GM23338 (cell line): ENCODE data around the gene RNF157. TPM values are rescaled to one million over a fixed set of nuclear protein-coding genes. Genes with fewer than 3 reads are reported as not detected.

Experiments used
- ATAC-seq: fragments of 200-7000 bp; cut with Tn5 transposase; 3 replicates; pipeline ENCODE4 v1.9.1; 2020
- DNase-seq: peaks from one replicate; pipeline ENCODE4 v3.0.0-alpha.2; 2015; ENCODE audit warnings: low spot score
- H2AFZ ChIP-seq: fragments of 200-600 bp; sonication (generic); 2 replicates; pipeline ENCODE4 v1.8.0; 2016; ENCODE audit warnings: antibody characterized with exemption, mild to moderate bottlenecking, moderate library complexity
- H3F3A ChIP-seq: fragments of 200-600 bp; sonication (generic); replicated peaks from 2 replicates; pipeline ENCODE4 v1.8.0; 2017; ENCODE audit warnings: antibody characterized with exemption, mixed run types, low read depth
- H3K27ac ChIP-seq: fragments of 200-600 bp; sonication (generic); 2 replicates; pipeline ENCODE4 v1.6.1; 2016; ENCODE audit warnings: low read depth
- H3K27me3 ChIP-seq: fragments of 200-600 bp; sonication (generic); 2 replicates; pipeline ENCODE4 v1.8.0; 2016; ENCODE audit warnings: mild to moderate bottlenecking, mixed run types, moderate library complexity; ENCODE audit not compliant: insufficient read depth
- H3K36me3 ChIP-seq: fragments of 200-600 bp; sonication (generic); 2 replicates; pipeline ENCODE4 v1.8.0; 2016; ENCODE audit warnings: mild to moderate bottlenecking; ENCODE audit not compliant: insufficient read depth
- H3K4me1 ChIP-seq: fragments of 200-600 bp; sonication (generic); 2 replicates; pipeline ENCODE4 v1.8.0; 2016; ENCODE audit warnings: mild to moderate bottlenecking, moderate library complexity; ENCODE audit not compliant: insufficient read depth
- H3K4me2 ChIP-seq: fragments of 200-600 bp; sonication (generic); 2 replicates; pipeline ENCODE4 v1.7.1; 2017; ENCODE audit warnings: mixed run types
- H3K4me3 ChIP-seq: fragments of 200-600 bp; sonication (generic); 2 replicates; pipeline ENCODE4 v1.6.1; 2016; ENCODE audit warnings: mixed run types
- H3K79me2 ChIP-seq: fragments of 200-600 bp; sonication (generic); replicated peaks from 2 replicates; pipeline ENCODE4 v1.8.0; 2017; ENCODE audit warnings: mild to moderate bottlenecking; ENCODE audit not compliant: insufficient read depth
- H3K9me2 ChIP-seq: fragments of 200-600 bp; sonication (generic); 2 replicates; pipeline ENCODE4 v1.8.0; 2017; ENCODE audit not compliant: insufficient read depth
- H4K20me1 ChIP-seq: fragments of 200-600 bp; sonication (generic); replicated peaks from 2 replicates; pipeline ENCODE4 v1.8.0; 2017; ENCODE audit warnings: mild to moderate bottlenecking; ENCODE audit not compliant: insufficient read depth
- H3K27ac Mint-ChIP-seq: 2 replicates; pipeline ENCODE4 v1.8.0; 2020; ENCODE audit warnings: inconsistent platforms, mild to moderate bottlenecking, moderate library complexity, mixed read lengths
- H3K27me3 Mint-ChIP-seq: 3 replicates; pipeline ENCODE4 v1.8.0; 2022; ENCODE audit warnings: low read depth, mild to moderate bottlenecking, moderate library complexity, mixed read lengths, inconsistent platforms; ENCODE audit not compliant: insufficient read depth, poor library complexity
- H3K36me3 Mint-ChIP-seq: 3 replicates; pipeline ENCODE4 v1.8.0; 2021; ENCODE audit warnings: low read depth, mild to moderate bottlenecking, inconsistent platforms, moderate library complexity, mixed read lengths
- H3K4me1 Mint-ChIP-seq: 3 replicates; pipeline ENCODE4 v1.8.0; 2020; ENCODE audit warnings: mild to moderate bottlenecking, inconsistent platforms, mixed read lengths
- H3K4me3 Mint-ChIP-seq: 3 replicates; pipeline ENCODE4 v1.8.0; 2021; ENCODE audit warnings: moderate library complexity, mild to moderate bottlenecking, inconsistent platforms, mixed read lengths
- H3K9me3 Mint-ChIP-seq: 3 replicates; pipeline ENCODE4 v1.8.0; 2020; ENCODE audit warnings: moderate library complexity, mild to moderate bottlenecking, inconsistent platforms, mixed read lengths
- CREB1 ChIP-seq: fragments of 250-450 bp; sonication (Bioruptor Pico); IDR thresholded peaks from 2 replicates; pipeline ENCODE4 v1.5.0; 2020; ENCODE audit warnings: low read depth, mild to moderate bottlenecking, moderate library complexity
- EZH2phosphoT487 ChIP-seq: fragments of 200-600 bp; sonication (generic); IDR thresholded peaks from one replicate; pipeline ENCODE4 v1.8.1; 2018; ENCODE audit warnings: antibody characterized with exemption; ENCODE audit not compliant: unreplicated experiment
- NANOG ChIP-seq: IDR thresholded peaks from 2 replicates; pipeline ENCODE4 v1.6.1; 2016; ENCODE audit warnings: antibody characterized with exemption, borderline replicate concordance
- STAT1 ChIP-seq: IDR thresholded peaks from one replicate; pipeline ENCODE4 v1.6.1; 2016; ENCODE audit warnings: antibody characterized with exemption; ENCODE audit not compliant: unreplicated experiment
- polyA plus RNA-seq: library from polyadenylated mRNA; unstranded; fragments of >200 nt; fragmentation: Nextera tagmentation; extraction: Ambion mirVana; gene quantifications from 2 replicates; pipeline ENCODE4 v1.2.1, GENCODE V29; 2016
- total RNA-seq: library from RNA; depleted of rRNA; stranded (reverse); fragments of >200 nt; shearing (Covaris generic); gene quantifications from 2 replicates; pipeline ENCODE4 v1.2.3, GENCODE V29; 2014
- TF ChIP-seq, protein P1 (sequence below), 2 experiments: fragments of 200-600 bp in 1 of 2; sonication (generic) in 1 of 2; conservative IDR thresholded peaks; 2 replicates each; pipeline versions ENCODE4 v1.5.1 to v1.6.1; 2016 to 2017; ENCODE audit warnings: antibody characterized with exemption in 2 of 2, low read depth in 2 of 2, mild to moderate bottlenecking in 2 of 2, moderate library complexity in 1 of 2
- TF ChIP-seq, protein P2 (sequence below): IDR thresholded peaks from one replicate; pipeline ENCODE4 v1.6.1; 2018; ENCODE audit warnings: antibody characterized with exemption; ENCODE audit not compliant: unreplicated experiment
- TF ChIP-seq, protein P3 (sequence below): IDR thresholded peaks from 2 replicates; pipeline ENCODE4 v1.6.1; 2016; ENCODE audit warnings: antibody characterized with exemption
- TF ChIP-seq, protein P4 (sequence below): fragments of 250-450 bp; sonication (Bioruptor Pico); IDR thresholded peaks from 2 replicates; pipeline ENCODE4 v1.5.0; 2020; ENCODE audit warnings: mild to moderate bottlenecking, moderate library complexity

Gene RNF157
- total and polyA plus RNA-seq, 2 experiments from 2014 or later: 7.8 to 11.7 TPM

DNA sequence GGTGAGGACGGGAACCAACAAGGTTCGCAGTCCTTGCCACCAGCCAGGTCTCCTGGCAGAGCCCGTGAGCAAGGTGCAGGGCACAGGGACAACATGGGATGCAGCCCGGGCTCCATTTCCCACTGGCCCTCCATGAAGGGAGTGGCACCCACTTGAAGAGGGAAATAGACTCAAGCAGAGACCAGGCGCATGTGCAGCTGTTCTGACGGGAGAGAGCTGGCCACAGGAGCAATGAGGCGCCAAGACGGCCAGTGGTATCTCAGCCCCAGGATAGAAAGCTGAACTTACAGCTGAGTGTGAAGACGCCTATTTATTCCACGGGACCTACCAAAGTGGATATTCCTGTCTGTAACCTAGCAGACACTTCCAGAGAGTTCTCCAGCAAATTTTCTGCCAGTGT lies 91.1 kb downstream of the RNF157 start:
- peaks cover 5% of the 10 kb centered on the region; the same call in 1 of the 3 replicates for H3K36me3 Mint-ChIP-seq
- Histone ChIP-seq H2AFZ (no peak overlapping the region), H3K9me2 (no peaks in the 10 kb centered on the region), H3K4me3 (no peak overlapping the region), H3K79me2 (no peaks in the 10 kb centered on the region), H3K27me3 (0 out of 2 replicates have a peak, but pooled peaks cover 5% of the 10 kb centered on the region), H3K4me2 (no peak overlapping the region), H3K27ac (no peak overlapping the region), H3K36me3 (no peaks in the 10 kb centered on the region), H3F3A (peaks cover 18% of the 10 kb centered on the region; the same call in 1 of the 2 replicates), H4K20me1 (no peaks in the 10 kb centered on the region), H3K4me1 (peaks cover 22% of the 10 kb centered on the region)
- no peak for TF ChIP-seq NANOG
- TF ChIP-seq STAT1: no peak
- TF ChIP-seq, protein P1, sequence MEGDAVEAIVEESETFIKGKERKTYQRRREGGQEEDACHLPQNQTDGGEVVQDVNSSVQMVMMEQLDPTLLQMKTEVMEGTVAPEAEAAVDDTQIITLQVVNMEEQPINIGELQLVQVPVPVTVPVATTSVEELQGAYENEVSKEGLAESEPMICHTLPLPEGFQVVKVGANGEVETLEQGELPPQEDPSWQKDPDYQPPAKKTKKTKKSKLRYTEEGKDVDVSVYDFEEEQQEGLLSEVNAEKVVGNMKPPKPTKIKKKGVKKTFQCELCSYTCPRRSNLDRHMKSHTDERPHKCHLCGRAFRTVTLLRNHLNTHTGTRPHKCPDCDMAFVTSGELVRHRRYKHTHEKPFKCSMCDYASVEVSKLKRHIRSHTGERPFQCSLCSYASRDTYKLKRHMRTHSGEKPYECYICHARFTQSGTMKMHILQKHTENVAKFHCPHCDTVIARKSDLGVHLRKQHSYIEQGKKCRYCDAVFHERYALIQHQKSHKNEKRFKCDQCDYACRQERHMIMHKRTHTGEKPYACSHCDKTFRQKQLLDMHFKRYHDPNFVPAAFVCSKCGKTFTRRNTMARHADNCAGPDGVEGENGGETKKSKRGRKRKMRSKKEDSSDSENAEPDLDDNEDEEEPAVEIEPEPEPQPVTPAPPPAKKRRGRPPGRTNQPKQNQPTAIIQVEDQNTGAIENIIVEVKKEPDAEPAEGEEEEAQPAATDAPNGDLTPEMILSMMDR (conservative IDR thresholded peaks at IDR 0.05; ENCODE audit: low read depth in 2 of 2): no peak
- TF ChIP-seq, protein P2, sequence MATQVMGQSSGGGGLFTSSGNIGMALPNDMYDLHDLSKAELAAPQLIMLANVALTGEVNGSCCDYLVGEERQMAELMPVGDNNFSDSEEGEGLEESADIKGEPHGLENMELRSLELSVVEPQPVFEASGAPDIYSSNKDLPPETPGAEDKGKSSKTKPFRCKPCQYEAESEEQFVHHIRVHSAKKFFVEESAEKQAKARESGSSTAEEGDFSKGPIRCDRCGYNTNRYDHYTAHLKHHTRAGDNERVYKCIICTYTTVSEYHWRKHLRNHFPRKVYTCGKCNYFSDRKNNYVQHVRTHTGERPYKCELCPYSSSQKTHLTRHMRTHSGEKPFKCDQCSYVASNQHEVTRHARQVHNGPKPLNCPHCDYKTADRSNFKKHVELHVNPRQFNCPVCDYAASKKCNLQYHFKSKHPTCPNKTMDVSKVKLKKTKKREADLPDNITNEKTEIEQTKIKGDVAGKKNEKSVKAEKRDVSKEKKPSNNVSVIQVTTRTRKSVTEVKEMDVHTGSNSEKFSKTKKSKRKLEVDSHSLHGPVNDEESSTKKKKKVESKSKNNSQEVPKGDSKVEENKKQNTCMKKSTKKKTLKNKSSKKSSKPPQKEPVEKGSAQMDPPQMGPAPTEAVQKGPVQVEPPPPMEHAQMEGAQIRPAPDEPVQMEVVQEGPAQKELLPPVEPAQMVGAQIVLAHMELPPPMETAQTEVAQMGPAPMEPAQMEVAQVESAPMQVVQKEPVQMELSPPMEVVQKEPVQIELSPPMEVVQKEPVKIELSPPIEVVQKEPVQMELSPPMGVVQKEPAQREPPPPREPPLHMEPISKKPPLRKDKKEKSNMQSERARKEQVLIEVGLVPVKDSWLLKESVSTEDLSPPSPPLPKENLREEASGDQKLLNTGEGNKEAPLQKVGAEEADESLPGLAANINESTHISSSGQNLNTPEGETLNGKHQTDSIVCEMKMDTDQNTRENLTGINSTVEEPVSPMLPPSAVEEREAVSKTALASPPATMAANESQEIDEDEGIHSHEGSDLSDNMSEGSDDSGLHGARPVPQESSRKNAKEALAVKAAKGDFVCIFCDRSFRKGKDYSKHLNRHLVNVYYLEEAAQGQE: no peak
- TF ChIP-seq, protein P3, sequence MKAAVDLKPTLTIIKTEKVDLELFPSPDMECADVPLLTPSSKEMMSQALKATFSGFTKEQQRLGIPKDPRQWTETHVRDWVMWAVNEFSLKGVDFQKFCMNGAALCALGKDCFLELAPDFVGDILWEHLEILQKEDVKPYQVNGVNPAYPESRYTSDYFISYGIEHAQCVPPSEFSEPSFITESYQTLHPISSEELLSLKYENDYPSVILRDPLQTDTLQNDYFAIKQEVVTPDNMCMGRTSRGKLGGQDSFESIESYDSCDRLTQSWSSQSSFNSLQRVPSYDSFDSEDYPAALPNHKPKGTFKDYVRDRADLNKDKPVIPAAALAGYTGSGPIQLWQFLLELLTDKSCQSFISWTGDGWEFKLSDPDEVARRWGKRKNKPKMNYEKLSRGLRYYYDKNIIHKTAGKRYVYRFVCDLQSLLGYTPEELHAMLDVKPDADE: no peak
- TF ChIP-seq, protein P4, sequence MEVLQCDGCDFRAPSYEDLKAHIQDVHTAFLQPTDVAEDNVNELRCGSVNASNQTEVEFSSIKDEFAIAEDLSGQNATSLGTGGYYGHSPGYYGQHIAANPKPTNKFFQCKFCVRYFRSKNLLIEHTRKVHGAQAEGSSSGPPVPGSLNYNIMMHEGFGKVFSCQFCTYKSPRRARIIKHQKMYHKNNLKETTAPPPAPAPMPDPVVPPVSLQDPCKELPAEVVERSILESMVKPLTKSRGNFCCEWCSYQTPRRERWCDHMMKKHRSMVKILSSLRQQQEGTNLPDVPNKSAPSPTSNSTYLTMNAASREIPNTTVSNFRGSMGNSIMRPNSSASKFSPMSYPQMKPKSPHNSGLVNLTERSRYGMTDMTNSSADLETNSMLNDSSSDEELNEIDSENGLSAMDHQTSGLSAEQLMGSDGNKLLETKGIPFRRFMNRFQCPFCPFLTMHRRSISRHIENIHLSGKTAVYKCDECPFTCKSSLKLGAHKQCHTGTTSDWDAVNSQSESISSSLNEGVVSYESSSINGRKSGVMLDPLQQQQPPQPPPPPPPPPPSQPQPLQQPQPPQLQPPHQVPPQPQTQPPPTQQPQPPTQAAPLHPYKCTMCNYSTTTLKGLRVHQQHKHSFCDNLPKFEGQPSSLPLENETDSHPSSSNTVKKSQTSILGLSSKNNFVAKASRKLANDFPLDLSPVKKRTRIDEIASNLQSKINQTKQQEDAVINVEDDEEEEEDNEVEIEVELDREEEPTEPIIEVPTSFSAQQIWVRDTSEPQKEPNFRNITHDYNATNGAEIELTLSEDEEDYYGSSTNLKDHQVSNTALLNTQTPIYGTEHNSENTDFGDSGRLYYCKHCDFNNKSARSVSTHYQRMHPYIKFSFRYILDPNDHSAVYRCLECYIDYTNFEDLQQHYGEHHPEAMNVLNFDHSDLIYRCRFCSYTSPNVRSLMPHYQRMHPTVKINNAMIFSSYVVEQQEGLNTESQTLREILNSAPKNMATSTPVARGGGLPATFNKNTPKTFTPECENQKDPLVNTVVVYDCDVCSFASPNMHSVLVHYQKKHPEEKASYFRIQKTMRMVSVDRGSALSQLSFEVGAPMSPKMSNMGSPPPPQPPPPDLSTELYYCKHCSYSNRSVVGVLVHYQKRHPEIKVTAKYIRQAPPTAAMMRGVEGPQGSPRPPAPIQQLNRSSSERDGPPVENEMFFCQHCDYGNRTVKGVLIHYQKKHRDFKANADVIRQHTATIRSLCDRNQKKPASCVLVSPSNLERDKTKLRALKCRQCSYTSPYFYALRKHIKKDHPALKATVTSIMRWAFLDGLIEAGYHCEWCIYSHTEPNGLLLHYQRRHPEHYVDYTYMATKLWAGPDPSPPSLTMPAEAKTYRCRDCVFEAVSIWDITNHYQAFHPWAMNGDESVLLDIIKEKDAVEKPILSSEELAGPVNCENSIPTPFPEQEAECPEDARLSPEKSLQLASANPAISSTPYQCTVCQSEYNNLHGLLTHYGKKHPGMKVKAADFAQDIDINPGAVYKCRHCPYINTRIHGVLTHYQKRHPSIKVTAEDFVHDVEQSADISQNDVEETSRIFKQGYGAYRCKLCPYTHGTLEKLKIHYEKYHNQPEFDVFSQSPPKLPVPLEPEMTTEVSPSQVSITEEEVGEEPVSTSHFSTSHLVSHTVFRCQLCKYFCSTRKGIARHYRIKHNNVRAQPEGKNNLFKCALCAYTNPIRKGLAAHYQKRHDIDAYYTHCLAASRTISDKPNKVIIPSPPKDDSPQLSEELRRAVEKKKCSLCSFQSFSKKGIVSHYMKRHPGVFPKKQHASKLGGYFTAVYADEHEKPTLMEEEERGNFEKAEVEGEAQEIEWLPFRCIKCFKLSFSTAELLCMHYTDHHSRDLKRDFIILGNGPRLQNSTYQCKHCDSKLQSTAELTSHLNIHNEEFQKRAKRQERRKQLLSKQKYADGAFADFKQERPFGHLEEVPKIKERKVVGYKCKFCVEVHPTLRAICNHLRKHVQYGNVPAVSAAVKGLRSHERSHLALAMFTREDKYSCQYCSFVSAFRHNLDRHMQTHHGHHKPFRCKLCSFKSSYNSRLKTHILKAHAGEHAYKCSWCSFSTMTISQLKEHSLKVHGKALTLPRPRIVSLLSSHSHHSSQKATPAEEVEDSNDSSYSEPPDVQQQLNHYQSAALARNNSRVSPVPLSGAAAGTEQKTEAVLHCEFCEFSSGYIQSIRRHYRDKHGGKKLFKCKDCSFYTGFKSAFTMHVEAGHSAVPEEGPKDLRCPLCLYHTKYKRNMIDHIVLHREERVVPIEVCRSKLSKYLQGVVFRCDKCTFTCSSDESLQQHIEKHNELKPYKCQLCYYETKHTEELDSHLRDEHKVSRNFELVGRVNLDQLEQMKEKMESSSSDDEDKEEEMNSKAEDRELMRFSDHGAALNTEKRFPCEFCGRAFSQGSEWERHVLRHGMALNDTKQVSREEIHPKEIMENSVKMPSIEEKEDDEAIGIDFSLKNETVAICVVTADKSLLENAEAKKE: no peak
- TF ChIP-seq CREB1 (CRISPR knock-in tag): no peak
- TF ChIP-seq EZH2phosphoT487: no peak
- no peak overlapping the region for H3K4me3 Mint-ChIP-seq
- no peak for ATAC-seq
- no peak overlapping the region for H3K27ac Mint-ChIP-seq
- no peaks in the 10 kb centered on the region for H3K9me3 Mint-ChIP-seq
- DNase-seq: no peak
- H3K4me1 Mint-ChIP-seq: peaks cover 39% of the 10 kb centered on the region
- peaks cover 7% of the 10 kb centered on the region for H3K27me3 Mint-ChIP-seq
